GM19438 (cell line): ENCODE data around the gene KCNG1.

Source experiments
- ATAC-seq: cut with Tn5 transposase; IDR thresholded peaks from one replicate; pipeline ENCODE4 v1.9.1; 2021; ENCODE audit warnings: low read depth; ENCODE audit not compliant: unreplicated experiment

The KCNG1 gene

DNA sequence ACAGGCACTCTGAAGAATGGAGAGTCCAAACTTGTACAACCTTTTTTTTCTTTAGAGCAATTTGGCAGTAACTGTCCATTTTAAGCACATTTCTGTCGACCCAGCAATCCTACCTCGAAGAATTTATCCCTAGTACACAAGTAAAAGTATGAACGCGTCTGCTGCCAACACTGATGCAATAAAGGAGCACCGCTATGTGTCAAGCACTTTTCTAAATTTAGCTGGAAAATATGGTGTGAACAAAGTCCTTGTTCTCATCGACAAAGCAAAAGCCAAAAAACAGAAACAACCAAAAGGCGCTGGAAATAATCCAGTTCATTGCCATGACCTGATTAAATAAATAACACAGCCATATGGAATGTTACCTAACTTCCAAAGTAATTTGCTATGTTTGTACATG, 65.6 kb downstream of the KCNG1 start:
- ATAC-seq: no peak

DNA sequence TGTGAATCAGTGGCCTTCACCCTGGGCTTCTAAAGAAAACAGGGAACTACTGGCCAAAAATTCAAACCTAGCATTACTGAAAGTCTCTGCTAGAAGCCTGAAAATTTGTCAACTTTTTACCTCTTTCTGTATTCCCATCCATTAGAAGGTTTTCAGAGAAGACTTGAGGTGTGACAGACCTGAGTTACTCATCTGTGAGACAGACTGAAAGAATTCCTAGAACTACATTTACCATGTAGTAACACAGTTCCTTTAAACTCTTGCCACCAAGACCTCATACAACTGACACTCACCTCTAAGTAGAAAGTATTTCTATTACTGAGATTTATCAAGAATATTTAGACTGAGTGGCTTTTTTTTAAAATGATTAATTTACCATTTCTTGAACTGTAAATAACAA, 69.1 kb downstream of the KCNG1 start:
- ATAC-seq: no peak
